Muscle layer of colon (tissue), 2 donors: ENCODE data around the gene NUP98.

Experiments
- H3K27ac ChIP-seq: one replicate; pipeline ENCODE4 v1.7.0; 2013; ENCODE audit warnings: low read depth, mild to moderate bottlenecking, low read length, moderate library complexity
- H3K27me3 ChIP-seq, 2 donors: one replicate each; pipeline ENCODE4 v1.7.0; 2013; ENCODE audit warnings: low read length in 2 of 2, mild to moderate bottlenecking in 2 of 2; ENCODE audit not compliant: insufficient read depth in 2 of 2, control insufficient read depth in 1 of 2
- H3K36me3 ChIP-seq: one replicate; pipeline ENCODE4 v1.7.0; 2013; ENCODE audit warnings: mild to moderate bottlenecking, low read length; ENCODE audit not compliant: insufficient read depth
- H3K4me1 ChIP-seq: one replicate; pipeline ENCODE4 v1.7.0; 2013; ENCODE audit warnings: mild to moderate bottlenecking, low read length; ENCODE audit not compliant: insufficient read depth
- H3K4me3 ChIP-seq, 2 donors: one replicate each; pipeline ENCODE4 v1.7.0; 2013; ENCODE audit warnings: low read length in 2 of 2, low read depth in 1 of 2, mild to moderate bottlenecking in 1 of 2, moderate library complexity in 1 of 2
- H3K9ac ChIP-seq: one replicate; pipeline ENCODE4 v1.7.0; 2013; ENCODE audit warnings: low read length
- H3K9me3 ChIP-seq: one replicate; pipeline ENCODE4 v1.7.0; 2013; ENCODE audit warnings: mild to moderate bottlenecking, low read length
- donor health status: abdominal sarcoma.
- donor health status: Adenocarcinoma of cecum.

NUP98 gene

GRCh38 chr11:3835751-3836150, 38.4 kb upstream of the NUP98 start:
- no peaks in the 10 kb centered on the region for H3K36me3 ChIP-seq
- H3K4me1 ChIP-seq = peaks cover 53% of the 10 kb centered on the region
- peak overlapping the region; percentile 43 for H3K27ac ChIP-seq
- no peak overlapping the region for H3K9ac ChIP-seq
- no peaks in the 10 kb centered on the region for H3K27me3 ChIP-seq
- no peaks in the 10 kb centered on the region for H3K9me3 ChIP-seq
- H3K4me3 ChIP-seq = no peak overlapping the region

GRCh38 chr11:3834664-3835461, 37.5 kb upstream of the NUP98 start:
- Histone ChIP-seq H3K36me3 (peaks cover 5% of the 10 kb centered on the region), H3K4me3 (no peak overlapping the region), H3K27me3 (no peaks in the 10 kb centered on the region), H3K27ac (peak overlapping the region; percentile 16), H3K9ac (no peak overlapping the region), H3K4me1 (peaks cover 51% of the 10 kb centered on the region), H3K9me3 (no peaks in the 10 kb centered on the region)

GRCh38 chr11:3834349-3834663, 37.0 kb upstream of the NUP98 start:
- Histone ChIP-seq H3K27me3 (no peaks in the 10 kb centered on the region), H3K4me1 (peaks cover 45% of the 10 kb centered on the region), H3K4me3 (no peak overlapping the region), H3K36me3 (peaks cover 5% of the 10 kb centered on the region), H3K9me3 (no peaks in the 10 kb centered on the region), H3K27ac (peak overlapping the region; percentile 16), H3K9ac (no peak overlapping the region)

- H3K36me3 ChIP-seq = peaks cover 5% of the 10 kb centered on the region
- H3K4me1 ChIP-seq = peaks cover 36% of the 10 kb centered on the region
- no peak overlapping the region for H3K27ac ChIP-seq
- no peaks in the 10 kb centered on the region for H3K9me3 ChIP-seq
- H3K4me3 ChIP-seq = no peak overlapping the region
- H3K27me3 ChIP-seq = no peaks in the 10 kb centered on the region
- no peak overlapping the region for H3K9ac ChIP-seq
Measured at GRCh38 chr11:3833449-3833848, 36.1 kb upstream of the NUP98 start.

GRCh38 chr11:3832816-3833215, 35.5 kb upstream of the NUP98 start:
- Histone ChIP-seq H3K27me3 (no peaks in the 10 kb centered on the region), H3K27ac (no peak overlapping the region), H3K4me1 (peaks cover 30% of the 10 kb centered on the region), H3K36me3 (peaks cover 10% of the 10 kb centered on the region), H3K9ac (no peak overlapping the region), H3K9me3 (no peaks in the 10 kb centered on the region), H3K4me3 (no peak overlapping the region)

GRCh38 chr11:3831378-3832239, 34.3 kb upstream of the NUP98 start:
- H3K27me3 ChIP-seq = no peaks in the 10 kb centered on the region
- no peak overlapping the region for H3K9ac ChIP-seq
- H3K27ac ChIP-seq = peak overlapping the region; percentile 29
- H3K9me3 ChIP-seq = no peaks in the 10 kb centered on the region
- H3K36me3 ChIP-seq = peaks cover 22% of the 10 kb centered on the region
- H3K4me1 ChIP-seq = peaks cover 19% of the 10 kb centered on the region
- no peak overlapping the region for H3K4me3 ChIP-seq

GRCh38 chr11:3830730-3831129, 33.4 kb upstream of the NUP98 start:
- H3K27me3 ChIP-seq = no peaks in the 10 kb centered on the region
- H3K9ac ChIP-seq = no peak overlapping the region
- peaks cover 31% of the 10 kb centered on the region for H3K36me3 ChIP-seq
- H3K27ac ChIP-seq = no peak overlapping the region
- peaks cover 16% of the 10 kb centered on the region for H3K4me1 ChIP-seq
- H3K4me3 ChIP-seq = no peak overlapping the region
- H3K9me3 ChIP-seq = no peaks in the 10 kb centered on the region

GRCh38 chr11:3830088-3830487, 32.7 kb upstream of the NUP98 start:
- no peak overlapping the region for H3K4me3 ChIP-seq
- no peaks in the 10 kb centered on the region for H3K9me3 ChIP-seq
- H3K27me3 ChIP-seq = no peaks in the 10 kb centered on the region
- peaks cover 10% of the 10 kb centered on the region for H3K4me1 ChIP-seq
- peaks cover 32% of the 10 kb centered on the region for H3K36me3 ChIP-seq
- H3K9ac ChIP-seq = no peak overlapping the region
- no peak overlapping the region for H3K27ac ChIP-seq

- Histone ChIP-seq H3K27ac (no peak overlapping the region), H3K36me3 (peaks cover 32% of the 10 kb centered on the region), H3K9me3 (no peaks in the 10 kb centered on the region), H3K4me1 (no peaks in the 10 kb centered on the region), H3K27me3 (no peaks in the 10 kb centered on the region), H3K9ac (no peak overlapping the region), H3K4me3 (no peak overlapping the region)
Measured at GRCh38 chr11:3827434-3828186, 30.3 kb upstream of the NUP98 start.

GRCh38 chr11:3826721-3827120, 29.4 kb upstream of the NUP98 start:
- H3K36me3 ChIP-seq = peaks cover 32% of the 10 kb centered on the region
- no peaks in the 10 kb centered on the region for H3K27me3 ChIP-seq
- no peaks in the 10 kb centered on the region for H3K4me1 ChIP-seq
- H3K9me3 ChIP-seq = no peaks in the 10 kb centered on the region
- H3K4me3 ChIP-seq = no peak overlapping the region
- no peak overlapping the region for H3K27ac ChIP-seq
- no peak overlapping the region for H3K9ac ChIP-seq

- Histone ChIP-seq H3K4me1 (no peaks in the 10 kb centered on the region), H3K36me3 (peaks cover 32% of the 10 kb centered on the region), H3K27ac (no peak overlapping the region)
Measured at GRCh38 chr11:3825473-3826154, 28.3 kb upstream of the NUP98 start.

More at GRCh38 chr11:3825473-3826154, 28.3 kb upstream of the NUP98 start:
- Histone ChIP-seq H3K4me3 (no peak overlapping the region), H3K9me3 (no peaks in the 10 kb centered on the region), H3K27me3 (no peaks in the 10 kb centered on the region), H3K9ac (no peak overlapping the region)
